BLaER1 treated with 17β-estradiol and CSF1 and Interleukin-3, amounts not matched to agents 10 nM and 100 nM (cell line): ENCODE data around the gene IGFL3.

Source experiments
- H3K27ac ChIP-seq, 11 experiments: shearing (Covaris generic); formaldehyde crosslinking; 2 replicates each; pipeline ENCODE4 v1.8.1; 2022
- H3K27me3 ChIP-seq, 11 experiments: shearing (Covaris generic); formaldehyde crosslinking; 2 replicates each; pipeline ENCODE4 v1.8.1; 2022
- H3K36me3 ChIP-seq, 11 experiments: shearing (Covaris generic); formaldehyde crosslinking; 2 replicates each; pipeline ENCODE4 v1.8.1; 2022
- H3K4me1 ChIP-seq, 10 experiments: shearing (Covaris generic); formaldehyde crosslinking; 2 replicates each; pipeline ENCODE4 v1.8.1; 2022
- H3K4me2 ChIP-seq, 11 experiments: shearing (Covaris generic); formaldehyde crosslinking; 2 replicates each; pipeline ENCODE4 v1.8.1; 2022
- H3K4me3 ChIP-seq, 10 experiments: shearing (Covaris generic); formaldehyde crosslinking; 2 replicates each; pipeline ENCODE4 v1.8.1; 2022
- H3K9ac ChIP-seq, 11 experiments: shearing (Covaris generic); formaldehyde crosslinking; 2 replicates each; pipeline ENCODE4 v1.8.1; 2022
- H3K9me3 ChIP-seq, 11 experiments: shearing (Covaris generic); formaldehyde crosslinking; replicated peaks in 1 of 11; 2 replicates each; pipeline ENCODE4 v1.8.1; 2022
- H4K20me1 ChIP-seq, 11 experiments: shearing (Covaris generic); formaldehyde crosslinking; 2 replicates each; pipeline ENCODE4 v1.8.1; 2022
- Cebpa-rat ChIP-seq, 11 experiments: shearing (Covaris generic); IDR thresholded peaks; 2 replicates each; pipeline ENCODE4 v1.8.1; 2022

The IGFL3 gene

DNA sequence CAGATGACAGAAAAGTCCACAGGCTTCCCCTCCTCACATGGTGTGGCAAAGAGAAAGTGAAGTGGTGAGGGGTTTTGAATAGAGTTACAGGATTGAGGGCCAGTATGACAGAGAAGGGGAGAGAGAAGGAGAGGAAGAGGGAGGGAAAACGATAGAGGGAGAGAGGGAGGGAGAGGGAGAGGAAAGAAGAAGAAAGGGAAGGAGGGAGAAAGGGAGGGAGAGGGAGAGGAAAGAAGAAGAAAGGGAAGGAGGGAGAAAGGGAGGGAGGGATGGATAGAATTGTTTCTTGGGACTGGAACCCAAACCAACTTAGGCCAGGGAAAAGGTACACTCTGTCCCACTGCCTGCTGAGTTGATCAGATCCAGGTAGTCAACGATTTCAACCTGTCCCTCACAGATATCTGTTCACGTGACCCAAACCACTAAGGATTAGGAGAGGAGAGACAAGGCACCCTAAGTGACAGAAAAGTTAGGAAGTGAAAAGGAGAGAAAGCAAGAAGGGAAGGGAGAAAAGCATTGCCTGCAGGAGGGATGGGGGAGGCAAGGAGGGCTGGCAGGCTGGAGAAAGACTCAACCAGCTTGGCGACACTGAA lies 8.1 kb upstream of the IGFL3 start:
- Histone ChIP-seq H3K9ac (peak overlapping the region in 3 of 11 experiments; percentile 25 to 52 (median 34); a peak in 4 of 22 replicates), H3K9me3 (peaks cover 0 to 19% (median 0%) of the 10 kb centered on the region in 11 experiments; a peak in 6 of 22 replicates), H3K4me1 (peaks cover 0 to 54% (median 16%) of the 10 kb centered on the region in 10 experiments; a peak in 12 of 20 replicates), H3K4me2 (peak overlapping the region in 8 of 11 experiments; percentile 3 to 80 (median 59); a peak in 13 of 22 replicates), H3K36me3 (no peaks in the 10 kb centered on the region), H3K27me3 (no peaks in the 10 kb centered on the region), H3K4me3 (peak overlapping the region in 2 of 10 experiments; percentile 0 to 22; a peak in 1 of 20 replicates), H4K20me1 (no peaks in the 10 kb centered on the region), H3K27ac (peak overlapping the region in 8 of 11 experiments; percentile 12 to 91 (median 59); a peak in 13 of 22 replicates)
- no peak for TF ChIP-seq Cebpa-rat (IDR thresholded peaks at IDR 0.05)

DNA sequence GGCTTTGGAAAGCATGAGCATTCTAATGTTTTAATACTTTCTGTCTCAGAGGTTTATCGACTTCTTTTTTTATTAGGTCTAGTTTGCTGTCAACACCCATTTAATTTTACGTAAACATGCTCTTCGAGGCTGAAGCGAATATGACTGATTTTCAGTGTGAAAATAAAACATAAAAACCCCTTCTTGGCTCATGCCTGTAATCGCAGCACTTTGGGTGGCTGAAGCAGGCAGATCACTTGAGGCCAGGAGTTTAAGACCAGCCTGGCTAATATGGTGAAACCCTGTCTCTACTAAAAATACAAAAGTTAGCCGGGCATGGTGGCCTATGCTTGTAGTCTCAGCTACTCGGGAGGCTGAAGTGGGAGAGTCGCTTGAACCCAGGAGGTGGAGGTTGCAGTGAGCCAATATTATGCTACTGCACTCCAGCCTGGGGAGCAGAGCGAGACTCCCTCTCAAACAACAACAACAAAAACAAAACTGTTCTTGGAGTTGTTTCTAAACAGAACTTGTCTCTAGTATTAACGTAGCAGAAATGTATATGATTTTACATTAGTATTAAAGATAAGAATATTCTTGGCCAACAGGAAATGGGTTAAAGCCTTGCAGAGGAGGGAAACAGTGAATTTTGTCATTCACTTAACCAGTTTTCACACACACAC lies 7.1 kb upstream of the IGFL3 start:
- peak overlapping the region in 3 of 11 experiments; percentile 68 to 91 (median 80); a peak in 5 of 22 replicates for H3K27ac ChIP-seq
- H3K4me3 ChIP-seq: no peak overlapping the region
- no peaks in the 10 kb centered on the region for H4K20me1 ChIP-seq
- H3K36me3 ChIP-seq: no peaks in the 10 kb centered on the region
- peaks cover 0 to 54% (median 16%) of the 10 kb centered on the region in 10 experiments; a peak in 12 of 20 replicates for H3K4me1 ChIP-seq
- TF ChIP-seq Cebpa-rat (IDR thresholded peaks at IDR 0.05): no peak
- no peaks in the 10 kb centered on the region for H3K27me3 ChIP-seq
- peaks cover 0 to 19% (median 0%) of the 10 kb centered on the region in 11 experiments; a peak in 6 of 22 replicates for H3K9me3 ChIP-seq
- peak overlapping the region in 2 of 11 experiments; percentile 34 to 35; a peak in 2 of 22 replicates for H3K9ac ChIP-seq
- peak overlapping the region in 5 of 11 experiments; percentile 53 to 80 (median 67); a peak in 6 of 22 replicates for H3K4me2 ChIP-seq

DNA sequence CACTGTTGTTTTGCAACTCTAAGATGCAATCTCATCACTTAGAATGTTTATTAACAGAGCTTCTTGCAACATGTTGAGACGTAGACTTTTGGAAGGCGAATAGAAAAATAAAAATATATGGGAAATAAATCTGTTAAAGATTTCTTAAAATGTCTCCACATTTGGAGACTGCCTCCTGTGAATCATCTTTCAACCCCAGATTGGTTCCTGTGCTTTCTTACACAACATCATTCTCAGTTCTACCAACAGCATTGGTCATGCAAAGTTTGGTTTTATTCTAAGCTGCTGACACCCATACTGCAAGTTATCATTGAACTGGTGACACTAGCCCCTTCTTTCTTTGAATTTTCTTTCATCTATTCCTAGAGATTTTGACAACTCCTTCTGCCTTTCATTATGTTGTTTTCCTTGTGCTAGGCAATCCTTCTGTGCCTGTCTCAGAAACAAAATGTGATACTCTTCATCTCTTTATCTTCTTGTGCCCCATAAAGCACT lies 1.6 kb upstream of the IGFL3 start:
- Histone ChIP-seq H3K9ac (no peak overlapping the region), H3K4me1 (peaks cover 0 to 40% (median 8%) of the 10 kb centered on the region in 10 experiments; a peak in 11 of 20 replicates), H4K20me1 (no peaks in the 10 kb centered on the region), H3K27me3 (no peaks in the 10 kb centered on the region), H3K27ac (peak overlapping the region in 2 of 11 experiments; percentile 43 to 63; a peak in 2 of 22 replicates), H3K4me3 (no peak overlapping the region), H3K36me3 (no peaks in the 10 kb centered on the region), H3K9me3 (peaks cover 0 to 19% (median 0%) of the 10 kb centered on the region in 11 experiments; a peak in 4 of 22 replicates), H3K4me2 (peak overlapping the region in 2 of 11 experiments; percentile 58 to 69; a peak in 5 of 22 replicates)
- no peak for TF ChIP-seq Cebpa-rat (IDR thresholded peaks at IDR 0.05)

DNA sequence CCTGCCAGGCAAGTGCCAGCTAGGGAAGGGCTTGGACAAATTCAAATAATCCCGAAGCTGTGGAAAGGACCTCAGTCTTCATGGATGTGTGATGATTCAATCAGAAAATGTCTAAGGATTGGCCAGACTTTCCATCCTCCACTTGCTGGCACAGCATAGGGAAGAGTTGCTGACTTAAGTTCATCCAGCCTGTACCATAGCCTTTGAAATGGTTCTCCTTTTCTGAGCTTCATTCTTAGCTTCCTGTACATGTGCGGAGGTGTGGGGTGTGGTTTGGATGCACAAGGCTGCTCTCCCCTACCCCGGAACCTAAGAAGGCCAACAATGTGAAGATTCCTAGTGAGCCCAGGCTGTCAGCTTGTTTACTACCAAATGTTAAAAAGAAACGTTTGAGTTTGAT lies 959 bp upstream of the IGFL3 start:
- Histone ChIP-seq H3K9ac (peak overlapping the region in 1 of 11 experiments; percentile 42; a peak in 1 of 22 replicates), H3K4me2 (peak overlapping the region in 7 of 11 experiments; percentile 8 to 69 (median 40); a peak in 11 of 22 replicates), H3K27ac (peak overlapping the region in 4 of 11 experiments; percentile 15 to 63 (median 37); a peak in 5 of 22 replicates), H3K36me3 (no peaks in the 10 kb centered on the region), H4K20me1 (no peaks in the 10 kb centered on the region), H3K27me3 (no peaks in the 10 kb centered on the region), H3K4me3 (no peak overlapping the region), H3K4me1 (peaks cover 0 to 40% (median 7%) of the 10 kb centered on the region in 10 experiments; a peak in 11 of 20 replicates), H3K9me3 (peaks cover 0 to 19% (median 0%) of the 10 kb centered on the region in 11 experiments; a peak in 4 of 22 replicates)
- no peak for TF ChIP-seq Cebpa-rat (IDR thresholded peaks at IDR 0.05)

DNA sequence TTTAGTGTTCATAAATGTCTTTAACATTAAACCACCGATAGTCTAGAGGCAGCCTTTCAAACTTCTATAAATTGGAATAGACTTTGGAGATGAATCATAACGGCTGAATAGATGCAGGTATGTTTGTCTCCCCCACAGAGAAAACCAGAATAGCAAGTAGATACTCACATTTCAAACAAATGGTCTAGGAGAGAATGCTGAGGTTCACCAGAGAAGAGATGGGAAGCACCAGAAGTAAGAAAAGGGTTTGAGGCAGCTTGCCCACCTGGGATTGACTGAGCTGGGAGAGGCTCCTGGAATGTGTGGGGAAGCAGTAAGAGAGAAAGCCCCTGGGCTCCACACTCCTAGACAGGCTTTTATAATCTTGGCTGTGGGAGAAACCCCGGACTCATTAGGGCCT lies 6.4 kb downstream of the IGFL3 start:
- no peak overlapping the region for H3K4me2 ChIP-seq
- no peaks in the 10 kb centered on the region for H3K27me3 ChIP-seq
- H3K9ac ChIP-seq: no peak overlapping the region
- no peaks in the 10 kb centered on the region for H4K20me1 ChIP-seq
- H3K4me3 ChIP-seq: no peak overlapping the region
- no peaks in the 10 kb centered on the region for H3K36me3 ChIP-seq
- H3K4me1 ChIP-seq: peaks cover 0 to 34% (median 2%) of the 10 kb centered on the region in 10 experiments; a peak in 8 of 20 replicates
- H3K9me3 ChIP-seq: peaks cover 0 to 9% (median 6%) of the 10 kb centered on the region in 11 experiments; a peak in 9 of 22 replicates
- H3K27ac ChIP-seq: no peak overlapping the region
- no peak for TF ChIP-seq Cebpa-rat (IDR thresholded peaks at IDR 0.05)

DNA sequence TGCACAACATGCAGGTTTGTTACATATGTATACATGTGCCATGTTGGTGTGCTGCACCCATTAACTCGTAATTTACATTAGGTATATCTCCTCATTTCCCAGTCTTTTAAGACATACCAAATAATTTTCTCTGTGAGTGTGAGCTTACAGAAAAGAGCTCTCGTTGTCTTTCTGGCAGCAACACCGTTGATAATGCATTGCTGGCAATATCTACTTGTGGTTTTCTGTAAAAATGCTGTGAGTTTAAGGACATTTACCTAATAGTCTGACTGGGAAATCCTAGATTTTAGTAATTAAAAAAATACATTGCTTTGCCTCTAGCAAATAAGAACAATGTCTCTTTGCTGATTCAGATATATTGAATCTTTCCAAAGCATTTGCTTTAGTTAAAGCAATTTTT lies 8.4 kb downstream of the IGFL3 start:
- H3K4me2 ChIP-seq: peak overlapping the region in 2 of 11 experiments; percentile 55 to 61; a peak in 2 of 22 replicates
- TF ChIP-seq Cebpa-rat (IDR thresholded peaks at IDR 0.05): no peak
- no peak overlapping the region for H3K4me3 ChIP-seq
- H4K20me1 ChIP-seq: no peaks in the 10 kb centered on the region
- H3K4me1 ChIP-seq: peaks cover 0 to 41% (median 2%) of the 10 kb centered on the region in 10 experiments; a peak in 8 of 20 replicates
- no peaks in the 10 kb centered on the region for H3K36me3 ChIP-seq
- no peak overlapping the region for H3K27ac ChIP-seq
- no peaks in the 10 kb centered on the region for H3K27me3 ChIP-seq
- no peak overlapping the region for H3K9ac ChIP-seq
- H3K9me3 ChIP-seq: peaks cover 0 to 9% (median 6%) of the 10 kb centered on the region in 11 experiments; a peak in 9 of 22 replicates

DNA sequence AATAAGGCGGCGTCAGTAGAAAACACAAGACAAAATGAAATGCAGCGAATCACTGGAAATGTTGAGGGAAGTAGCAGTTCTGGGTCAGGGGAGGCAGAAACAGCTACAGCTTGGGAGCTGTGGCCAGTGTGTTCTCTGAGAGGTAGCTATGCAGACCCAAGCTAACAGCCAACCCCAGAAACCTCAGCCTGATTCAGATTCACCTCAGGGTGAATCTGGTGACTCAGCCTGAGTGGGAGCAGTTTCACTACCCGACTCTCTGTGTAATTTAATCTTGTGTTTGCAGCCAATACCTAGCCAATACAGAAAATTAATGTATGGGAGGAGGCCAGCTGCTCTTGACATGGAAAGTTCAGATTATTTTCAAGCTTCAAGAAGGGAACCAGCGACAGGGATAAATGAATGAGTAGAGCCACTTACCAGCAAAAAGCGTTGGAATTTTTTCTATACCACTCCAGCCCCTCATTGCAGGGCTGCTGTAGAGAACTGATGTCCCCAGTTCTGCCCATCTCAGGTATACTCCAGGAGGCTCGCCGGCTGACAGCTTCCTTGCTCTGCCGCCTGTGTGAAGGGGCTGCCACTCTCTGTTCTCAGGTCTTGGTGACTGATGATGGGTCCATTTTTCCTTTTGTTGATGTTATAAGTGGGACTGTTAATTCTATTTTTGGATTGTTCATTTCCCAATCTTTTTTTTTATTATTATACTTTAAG lies 8.9 kb downstream of the IGFL3 start:
- no peak for TF ChIP-seq Cebpa-rat (IDR thresholded peaks at IDR 0.05)
- no peaks in the 10 kb centered on the region for H3K36me3 ChIP-seq
- no peak overlapping the region for H3K9ac ChIP-seq
- H3K4me1 ChIP-seq: peaks cover 0 to 41% (median 2%) of the 10 kb centered on the region in 10 experiments; a peak in 8 of 20 replicates
- no peak overlapping the region for H3K4me3 ChIP-seq
- no peak overlapping the region for H3K27ac ChIP-seq
- no peaks in the 10 kb centered on the region for H3K27me3 ChIP-seq
- peak overlapping the region in 5 of 11 experiments; percentile 16 to 90 (median 55); a peak in 9 of 22 replicates for H3K4me2 ChIP-seq
- H4K20me1 ChIP-seq: no peaks in the 10 kb centered on the region
- peaks cover 0 to 9% (median 6%) of the 10 kb centered on the region in 11 experiments; a peak in 9 of 22 replicates for H3K9me3 ChIP-seq

DNA sequence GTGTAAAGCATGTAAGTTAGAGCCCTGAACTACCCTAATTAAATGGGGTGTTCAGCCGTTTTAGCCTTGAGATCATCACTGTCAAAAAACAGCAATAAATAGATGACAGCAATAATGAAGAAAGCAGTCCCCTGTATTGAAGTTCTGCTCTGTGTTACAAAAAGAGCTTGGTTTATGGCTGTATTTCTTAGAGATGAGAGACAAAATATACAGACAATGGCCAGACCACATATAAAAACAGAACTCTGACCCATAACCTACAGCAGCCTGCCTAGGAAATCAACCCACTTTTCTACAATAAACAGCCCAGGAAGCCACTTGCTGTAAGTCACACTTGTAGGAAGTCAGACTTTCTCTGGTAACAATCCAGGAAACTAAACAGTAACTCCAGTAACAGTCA lies 10.8 kb downstream of the IGFL3 start:
- Histone ChIP-seq H3K9ac (no peak overlapping the region), H3K27ac (peak overlapping the region in 2 of 11 experiments; percentile 23 to 55; a peak in 4 of 22 replicates), H3K4me1 (peaks cover 0 to 41% (median 2%) of the 10 kb centered on the region in 10 experiments; a peak in 8 of 20 replicates), H3K27me3 (no peaks in the 10 kb centered on the region), H3K4me3 (no peak overlapping the region), H4K20me1 (no peaks in the 10 kb centered on the region), H3K4me2 (peak overlapping the region in 4 of 11 experiments; percentile 18 to 90 (median 58); a peak in 6 of 22 replicates), H3K36me3 (no peaks in the 10 kb centered on the region), H3K9me3 (no peaks in the 10 kb centered on the region; a peak in 1 of 22 replicates)
- TF ChIP-seq Cebpa-rat (IDR thresholded peaks at IDR 0.05): no peak
